ENCODE results near the gene DYNLT3.

GRCh38 chrX:37803057-37803456 is 44.3 kb downstream of the DYNLT3 start:
- TF ChIP-seq CTCF (IDR thresholded peaks at IDR 0.05) (no peak), SIN3A (IDR thresholded peaks at IDR 0.05; ENCODE audit: borderline replicate concordance, insufficient read depth, low read depth, low read length) (no peak), POLR2AphosphoS5 (IDR thresholded peaks at IDR 0.05; ENCODE audit: low read depth, low read length) (no peak), TCF7L2 (IDR thresholded peaks at IDR 0.05; ENCODE audit: low read depth, low read length) (no peak)

All from Panc1 (cell line).